Endothelial cell of hepatic sinusoid (primary cell): ENCODE data around the gene SYTL3.
"Not testable (repeated sequence)": the region's sequence is repeated elsewhere in the genome, so short reads cannot be mapped to it uniquely, and the experiment has no call there.

Experiments used
- in situ Hi-C: cut with HindIII; loops from 2 replicates; pipeline ENCODE4 v1.10.0; 2017; ENCODE audit warnings: low sequenced_read_pairs

SYTL3 gene

GRCh38 chr6:158636778-158637177 is 13.1 kb upstream of the SYTL3 start:
- in situ Hi-C loops = no loop called here

- in situ Hi-C loops = no loop called here
Measured at GRCh38 chr6:158638324-158638854, 11.5 kb upstream of the SYTL3 start.

GRCh38 chr6:158639056-158639455 is 10.8 kb upstream of the SYTL3 start:
- in situ Hi-C loops = no loop called here

- in situ Hi-C loops = no loop called here
Measured at GRCh38 chr6:158640519-158640918, 9.3 kb upstream of the SYTL3 start.

GRCh38 chr6:158642097-158642601 is 7.7 kb upstream of the SYTL3 start:
- in situ Hi-C loops = no loop called here

- in situ Hi-C loops = no loop called here
Measured at GRCh38 chr6:158643836-158644230, 6.0 kb upstream of the SYTL3 start.

- in situ Hi-C loops = no loop called here
Measured at GRCh38 chr6:158644231-158645063, 5.4 kb upstream of the SYTL3 start, which contains the start of gene DYNLT1. Gene DYNLT1, minus strand, starts transcription at chr6:158644743. Its CDS starts 35 bp downstream, at chr6:158644708.

GRCh38 chr6:158645064-158646022 is 4.5 kb upstream of the SYTL3 start:
- in situ Hi-C loops = no loop called here

GRCh38 chr6:158646023-158646910 is 3.6 kb upstream of the SYTL3 start:
- in situ Hi-C loops = no loop called here

- in situ Hi-C loops = no loop called here
Measured at GRCh38 chr6:158647501-158647900, 2.4 kb upstream of the SYTL3 start.

GRCh38 chr6:158648682-158649131 is 1.1 kb upstream of the SYTL3 start:
- in situ Hi-C loops = no loop called here

GRCh38 chr6:158651981-158652737 is 2.3 kb downstream of the SYTL3 start:
- in situ Hi-C loops = not testable (repeated sequence)

GRCh38 chr6:158653577-158654354 is 3.9 kb downstream of the SYTL3 start:
- in situ Hi-C loops = no loop called here

GRCh38 chr6:158654498-158654897 is 4.6 kb downstream of the SYTL3 start:
- in situ Hi-C loops = no loop called here

- in situ Hi-C loops = no loop called here
Measured at GRCh38 chr6:158654960-158655489, 5.2 kb downstream of the SYTL3 start.

GRCh38 chr6:158655569-158656450 is 6.0 kb downstream of the SYTL3 start:
- in situ Hi-C loops = no loop called here

GRCh38 chr6:158656986-158657385 is 7.1 kb downstream of the SYTL3 start:
- in situ Hi-C loops = not testable (repeated sequence)
